Neuronal stem cell (in vitro differentiated cells): ENCODE data around the gene C8G.

Experiments
- DNase-seq: peaks from one replicate; pipeline ENCODE4 v3.0.0-alpha.2; 2013; ENCODE audit warnings: low spot score
- H2AFZ ChIP-seq: one replicate; pipeline ENCODE4 v1.6.1; 2013; ENCODE audit warnings: mild to moderate bottlenecking, low read length, inconsistent platforms
- H2AK5ac ChIP-seq: 2 replicates; pipeline ENCODE4 v1.6.1; 2013; ENCODE audit warnings: low read depth, mild to moderate bottlenecking, inconsistent platforms, low read length, moderate library complexity, mixed read lengths
- H2BK120ac ChIP-seq: 2 replicates; pipeline ENCODE4 v1.6.1; 2013; ENCODE audit warnings: low read depth, mild to moderate bottlenecking, inconsistent platforms, low read length, moderate library complexity, mixed read lengths
- H2BK12ac ChIP-seq: one replicate; pipeline ENCODE4 v1.6.1; 2013; ENCODE audit warnings: low read length, inconsistent platforms
- H2BK15ac ChIP-seq: 2 replicates; pipeline ENCODE4 v1.6.1; 2013; ENCODE audit warnings: mild to moderate bottlenecking, low read length, inconsistent platforms, mixed read lengths
- H2BK5ac ChIP-seq: one replicate; pipeline ENCODE4 v1.6.1; 2013; ENCODE audit warnings: inconsistent platforms, mild to moderate bottlenecking, low read length, moderate library complexity
- H3K14ac ChIP-seq: one replicate; pipeline ENCODE4 v1.6.1; 2013; ENCODE audit warnings: low read length, inconsistent platforms
- H3K18ac ChIP-seq: 2 replicates; pipeline ENCODE4 v1.6.1; 2013; ENCODE audit warnings: low read length, inconsistent platforms
- H3K23ac ChIP-seq: 2 replicates; pipeline ENCODE4 v1.6.1; 2013; ENCODE audit warnings: low read depth, mild to moderate bottlenecking, mixed read lengths, low read length, inconsistent platforms; ENCODE audit not compliant: poor library complexity
- H3K27ac ChIP-seq: replicated peaks from 3 replicates; pipeline ENCODE4 v1.5.1; 2013; ENCODE audit warnings: low read length, inconsistent platforms
- H3K27me3 ChIP-seq, 3 experiments: 2 replicates each; pipeline ENCODE4 v1.6.1; 2013; ENCODE audit warnings: low read length in 3 of 3, mild to moderate bottlenecking in 2 of 3, inconsistent platforms in 1 of 3, low read depth in 1 of 3, mixed read lengths in 1 of 3, moderate library complexity in 1 of 3; ENCODE audit not compliant: control insufficient read depth in 3 of 3, insufficient read depth in 3 of 3
- H3K36me3 ChIP-seq, 2 donors: replicated peaks in 1 of 2; 2 replicates each; pipeline ENCODE4 v1.6.1; 2013; ENCODE audit warnings: low read length in 2 of 2; ENCODE audit not compliant: control insufficient read depth in 2 of 2, insufficient read depth in 2 of 2
- H3K4ac ChIP-seq: 2 replicates; pipeline ENCODE4 v1.6.1; 2013; ENCODE audit warnings: inconsistent platforms, mild to moderate bottlenecking, low read length, moderate library complexity
- H3K4me1 ChIP-seq, 2 donors: 1 replicate in 1 of 2; 2 replicates in 1 of 2; pipeline ENCODE4 v1.6.1; 2013; ENCODE audit warnings: low read length in 2 of 2, low read depth in 1 of 2; ENCODE audit not compliant: control insufficient read depth in 2 of 2, insufficient read depth in 1 of 2
- H3K4me2 ChIP-seq: one replicate; pipeline ENCODE4 v1.6.1; 2013; ENCODE audit warnings: mild to moderate bottlenecking, low read length, inconsistent platforms; ENCODE audit not compliant: insufficient read depth, poor library complexity, severe bottlenecking
- H3K4me3 ChIP-seq, 2 donors: 2 replicates each; pipeline ENCODE4 v1.5.1; 2013; ENCODE audit warnings: low read length in 2 of 2, mild to moderate bottlenecking in 2 of 2, inconsistent platforms in 1 of 2, moderate library complexity in 1 of 2
- H3K79me1 ChIP-seq: one replicate; pipeline ENCODE4 v1.6.1; 2013; ENCODE audit warnings: low read depth, mild to moderate bottlenecking, inconsistent platforms, low read length, moderate library complexity
- H3K9ac ChIP-seq: one replicate; pipeline ENCODE4 v1.6.1; 2013; ENCODE audit warnings: mild to moderate bottlenecking, low read depth, low read length, inconsistent platforms; ENCODE audit not compliant: poor library complexity
- H3K9me3 ChIP-seq, 2 donors: replicated peaks in 1 of 2; 2 replicates each; pipeline versions ENCODE3 to v1.6.1; 2013; ENCODE audit warnings: low read length in 2 of 2, mild to moderate bottlenecking in 2 of 2, inconsistent platforms in 1 of 2, low read depth in 1 of 2, mixed read lengths in 1 of 2, moderate library complexity in 1 of 2; ENCODE audit not compliant: control insufficient read depth in 2 of 2, insufficient read depth in 1 of 2
- H4K8ac ChIP-seq: one replicate; pipeline ENCODE4 v1.6.1; 2013; ENCODE audit warnings: low read depth, mild to moderate bottlenecking, inconsistent platforms, low read length, moderate library complexity
- H4K91ac ChIP-seq: one replicate; pipeline ENCODE4 v1.6.1; 2013; ENCODE audit warnings: low read length, low read depth, mild to moderate bottlenecking, inconsistent platforms; ENCODE audit not compliant: poor library complexity
- WGBS, 2 donors: extraction: QIAGEN DNeasy Blood & Tissue Kit; methylation state at CpG; one replicate each; pipeline ENCODE4 v1.1.7; 2013; ENCODE audit warnings: missing lambda C conversion rate in 2 of 2, mixed read lengths in 1 of 2; ENCODE audit not compliant: insufficient read length in 2 of 2, insufficient replicate concordance in 1 of 2; ENCODE audit errors: extremely low coverage in 2 of 2; 5-methylcytosine and 5-hydroxymethylcytosine counted together

Gene C8G

GRCh38 chr9:136950656-136951276 lies 5.7 kb downstream of the C8G start:
- peak overlapping the region; percentile 91 for H2BK5ac ChIP-seq
- no peak overlapping the region for H2BK120ac ChIP-seq
- H4K91ac ChIP-seq: peak overlapping the region; percentile 50
- H3K18ac ChIP-seq: peak overlapping the region; percentile 91
- no peak for DNase-seq
- peak overlapping the region; percentile 99 for H2AK5ac ChIP-seq
- WGBS, 2 donors: no CpG with 5 or more reads among the region's 9 CpGs
- peak overlapping the region; percentile 99 for H4K8ac ChIP-seq
- peak overlapping the region; percentile 79 for H2BK12ac ChIP-seq
- peak overlapping the region; percentile 66 for H3K23ac ChIP-seq
- H3K36me3 ChIP-seq: no peaks in the 10 kb centered on the region
- H3K14ac ChIP-seq: no peak overlapping the region
- H3K27ac ChIP-seq: peak overlapping the region; percentile 24
- H3K9ac ChIP-seq: peak overlapping the region; percentile 89
- peaks cover 11 to 16% of the 10 kb centered on the region in 2 donors for H3K4me1 ChIP-seq
- H3K4ac ChIP-seq: peak overlapping the region; percentile 84
- no peaks in the 10 kb centered on the region for H3K9me3 ChIP-seq
- H2AFZ ChIP-seq: peak overlapping the region; percentile 88
- H3K27me3 ChIP-seq: peaks cover 0 to 13% (median 0%) of the 10 kb centered on the region in 3 experiments
- peak overlapping the region; percentile 84 for H3K4me2 ChIP-seq
- no peaks in the 10 kb centered on the region for H3K79me1 ChIP-seq
- H2BK15ac ChIP-seq: peak overlapping the region; percentile 90
- H3K4me3 ChIP-seq: peak overlapping the region in 1 of 2 donors; percentile 58

- Histone ChIP-seq H2AK5ac (peak within 1 kb of the TSS; percentile 82), H2AFZ (peak within 1 kb of the TSS; percentile 53), H3K79me1 (no peaks in the 10 kb centered on the region), H3K23ac (peak within 1 kb of the TSS; percentile 43), H3K27ac (no peak within 1 kb of the TSS), H2BK120ac (peak within 1 kb of the TSS; percentile 94), H3K9ac (no peak within 1 kb of the TSS), H4K8ac (no peak within 1 kb of the TSS), H2BK15ac (peak within 1 kb of the TSS; percentile 81), H2BK5ac (peak within 1 kb of the TSS; percentile 87), H3K4me1 (peaks cover 11 to 16% of the 10 kb centered on the region in 2 donors), H3K9me3 (no peaks in the 10 kb centered on the region), H3K18ac (peak within 1 kb of the TSS; percentile 87), H2BK12ac (peak within 1 kb of the TSS; percentile 84), H3K4ac (peak within 1 kb of the TSS; percentile 76), H3K27me3 (peaks cover 0 to 13% (median 0%) of the 10 kb centered on the region in 3 experiments), H3K4me3 (no peak within 1 kb of the TSS), H3K4me2 (no peak within 1 kb of the TSS), H4K91ac (no peak within 1 kb of the TSS), H3K14ac (no peak within 1 kb of the TSS), H3K36me3 (no peaks in the 10 kb centered on the region)
- DNase-seq: no peak
- no CpG with 5 or more reads among the region's 14 CpGs for WGBS, 2 donors
These were observed 6.7 kb downstream of the C8G start, which contains the start of gene LCN12 for GRCh38 chr9:136951541-136952320. Gene LCN12 (plus strand): TSS chr9:136952273. CDS start chr9:136952328, 55 bp downstream.

GRCh38 chr9:136952321-136952850 lies 7.3 kb downstream of the C8G start:
- DNase-seq: no peak
- Histone ChIP-seq H3K4me2 (no peak overlapping the region), H3K14ac (no peak overlapping the region), H2AFZ (peak overlapping the region; percentile 53), H3K36me3 (no peaks in the 10 kb centered on the region), H3K18ac (peak overlapping the region; percentile 87), H2BK5ac (peak overlapping the region; percentile 87), H3K23ac (no peak overlapping the region), H3K27me3 (peaks cover 0 to 13% (median 0%) of the 10 kb centered on the region in 3 experiments), H3K9me3 (no peaks in the 10 kb centered on the region), H3K9ac (no peak overlapping the region), H3K4me3 (no peak overlapping the region), H2AK5ac (peak overlapping the region; percentile 82), H4K91ac (no peak overlapping the region), H3K27ac (no peak overlapping the region), H3K79me1 (no peaks in the 10 kb centered on the region), H2BK12ac (peak overlapping the region; percentile 84), H2BK15ac (peak overlapping the region; percentile 81), H3K4me1 (peaks cover 11 to 16% of the 10 kb centered on the region in 2 donors), H2BK120ac (peak overlapping the region; percentile 94), H4K8ac (no peak overlapping the region), H3K4ac (no peak overlapping the region)
- WGBS, 2 donors: no CpG with 5 or more reads among the region's 15 CpGs
